ENCODE measurements around the gene VIM.
"Not testable (repeated sequence)": the region's sequence is repeated elsewhere in the genome, so short reads cannot be mapped to it uniquely, and the experiment has no call there.

DNA sequence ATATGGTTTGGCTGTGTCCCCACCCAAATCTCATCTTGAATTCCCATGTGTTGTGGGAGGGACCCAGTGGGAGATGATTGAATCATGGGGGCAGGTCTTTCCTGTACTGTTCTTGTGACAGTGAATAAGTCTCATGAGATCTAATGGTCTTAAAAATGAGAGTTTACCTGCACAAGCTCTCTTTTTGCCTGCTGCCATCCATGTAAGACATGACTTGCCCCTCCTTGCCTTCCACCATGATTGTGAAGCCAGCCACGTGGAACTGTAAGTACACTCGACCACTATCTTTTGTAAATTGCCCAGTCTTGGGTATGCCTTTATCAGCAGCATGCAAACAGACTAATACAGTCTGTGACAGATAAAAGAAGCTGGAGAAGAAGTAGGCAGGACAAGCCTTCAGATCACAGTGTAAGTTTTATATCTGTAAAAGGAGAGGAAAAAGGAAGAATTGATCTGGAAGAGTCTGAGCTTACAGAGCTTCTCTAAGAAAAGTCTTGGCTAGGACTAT lies 26.6 kb downstream of the VIM start:
- not testable (repeated sequence) for TF ChIP-seq EZH2phosphoT487 (IDR thresholded peaks at IDR 0.05; ENCODE audit: borderline replicate concordance, low read depth, low read length)
- TF ChIP-seq, protein P1, sequence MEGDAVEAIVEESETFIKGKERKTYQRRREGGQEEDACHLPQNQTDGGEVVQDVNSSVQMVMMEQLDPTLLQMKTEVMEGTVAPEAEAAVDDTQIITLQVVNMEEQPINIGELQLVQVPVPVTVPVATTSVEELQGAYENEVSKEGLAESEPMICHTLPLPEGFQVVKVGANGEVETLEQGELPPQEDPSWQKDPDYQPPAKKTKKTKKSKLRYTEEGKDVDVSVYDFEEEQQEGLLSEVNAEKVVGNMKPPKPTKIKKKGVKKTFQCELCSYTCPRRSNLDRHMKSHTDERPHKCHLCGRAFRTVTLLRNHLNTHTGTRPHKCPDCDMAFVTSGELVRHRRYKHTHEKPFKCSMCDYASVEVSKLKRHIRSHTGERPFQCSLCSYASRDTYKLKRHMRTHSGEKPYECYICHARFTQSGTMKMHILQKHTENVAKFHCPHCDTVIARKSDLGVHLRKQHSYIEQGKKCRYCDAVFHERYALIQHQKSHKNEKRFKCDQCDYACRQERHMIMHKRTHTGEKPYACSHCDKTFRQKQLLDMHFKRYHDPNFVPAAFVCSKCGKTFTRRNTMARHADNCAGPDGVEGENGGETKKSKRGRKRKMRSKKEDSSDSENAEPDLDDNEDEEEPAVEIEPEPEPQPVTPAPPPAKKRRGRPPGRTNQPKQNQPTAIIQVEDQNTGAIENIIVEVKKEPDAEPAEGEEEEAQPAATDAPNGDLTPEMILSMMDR (conservative IDR thresholded peaks at IDR 0.05; ENCODE audit: low read length), result not testable (repeated sequence)
